GM13977 (cell line): Measurements from ENCODE around the gene CFAP161.

ENCODE experiments used
- DNase-seq: peaks from one replicate; pipeline ENCODE4 v3.0.0; 2012; ENCODE audit warnings: low spot score
- CTCF ChIP-seq: IDR thresholded peaks from 2 replicates; pipeline ENCODE4 v1.5.1; 2012; ENCODE audit warnings: mild to moderate bottlenecking, control low read depth; ENCODE audit not compliant: insufficient read depth; ENCODE audit errors: extremely low read depth, missing control alignments
- in situ Hi-C: fragments of 300-500 bp; cut with MboI; formaldehyde crosslinking; loops from one replicate; pipeline ENCODE4 v1.12.0; 2022; ENCODE audit warnings: low sequenced_read_pairs, low pct_unique_long_range_greater_than_20kb, mixed read lengths, inconsistent platforms; ENCODE audit not compliant: unreplicated experiment

Gene CFAP161

DNA sequence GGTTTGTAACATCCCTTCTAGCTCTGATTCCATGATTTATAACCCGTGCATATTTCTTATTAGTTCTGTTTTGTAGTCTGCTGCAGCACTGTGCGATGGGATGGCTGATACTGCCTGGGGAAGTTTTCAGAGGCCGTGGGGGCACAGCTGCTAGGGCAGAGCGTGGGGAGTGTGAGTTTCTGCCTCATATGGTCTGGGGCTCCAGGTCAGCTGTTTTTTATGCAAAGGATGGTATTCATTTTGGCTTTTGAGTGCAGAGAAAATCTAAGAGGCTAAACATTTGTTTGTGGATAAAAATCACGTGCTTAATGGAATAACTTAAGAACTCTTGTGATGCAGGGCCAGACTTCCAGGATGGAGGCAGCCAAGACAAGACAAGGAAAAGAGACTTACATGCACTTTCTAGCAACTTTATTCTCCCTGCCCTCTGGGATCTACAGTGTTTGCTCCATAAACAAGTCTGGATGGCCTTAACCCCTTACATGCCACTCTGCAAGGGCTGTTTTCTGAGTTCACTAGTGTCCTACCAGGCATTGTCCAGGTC, 45.5 kb upstream of the CFAP161 start:
- in situ Hi-C loops: no loop called here

DNA sequence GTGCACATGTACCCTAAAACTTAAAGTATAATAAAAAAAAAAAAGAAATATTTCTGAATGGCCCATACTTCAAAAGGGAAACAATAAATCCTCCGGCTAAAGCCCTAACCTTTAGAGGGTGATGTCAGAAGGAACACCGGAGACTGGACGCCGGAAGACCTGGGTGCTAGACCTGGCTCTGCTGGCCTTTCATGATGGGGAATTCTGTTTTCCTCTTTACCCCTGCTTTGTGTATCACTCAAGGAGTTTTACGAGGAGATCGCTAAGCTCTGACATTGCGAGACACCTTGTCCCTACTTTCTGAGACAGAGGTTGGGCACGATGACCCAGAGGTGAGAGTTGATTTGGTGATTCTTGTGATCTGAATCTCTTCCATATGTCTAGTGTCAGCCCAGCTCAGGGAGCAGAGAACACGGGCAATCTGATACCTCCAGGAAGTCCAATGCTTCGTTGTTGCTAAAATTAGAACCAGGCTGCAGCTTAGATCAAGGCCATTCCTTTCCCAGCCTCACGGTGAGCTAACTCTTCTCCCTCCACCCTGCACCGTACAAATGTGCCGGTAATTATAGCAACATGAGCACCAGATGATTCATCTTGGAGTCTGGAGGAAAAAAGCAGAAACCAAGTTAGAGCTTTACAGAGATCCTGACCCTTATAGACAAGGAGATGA, 42.0 kb upstream of the CFAP161 start:
- DNase-seq: no peak
- in situ Hi-C loops: no loop called here
- no peak for TF ChIP-seq CTCF

More for the DNA sequence above, 45.5 kb upstream of the CFAP161 start:
- DNase-seq: no peak
- no peak for TF ChIP-seq CTCF

- no peak for TF ChIP-seq CTCF
These were observed 41.5 kb upstream of the CFAP161 start for GRCh38 chr15:81092559-81092902.

DNA sequence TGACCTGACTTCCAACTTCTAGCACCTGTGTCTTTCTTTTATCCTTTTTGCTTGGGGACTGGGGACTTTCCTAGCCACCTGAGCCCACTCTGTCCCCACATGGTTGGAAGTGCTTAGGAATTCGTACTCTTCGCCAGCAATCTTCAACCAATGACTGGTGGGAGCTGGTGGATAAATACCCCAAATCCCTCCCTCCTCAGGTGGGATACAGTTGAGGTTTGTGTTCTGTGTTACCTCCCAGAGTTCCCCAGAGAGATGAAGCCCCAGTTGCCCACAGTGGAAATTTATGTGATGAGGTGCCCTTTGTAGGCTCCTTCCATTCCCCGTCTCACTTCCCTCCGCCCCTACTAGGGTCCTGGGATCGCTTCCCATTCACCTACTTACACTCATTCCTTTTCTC, 40.1 kb upstream of the CFAP161 start:
- no peak for TF ChIP-seq CTCF
- DNase-seq: no peak
- in situ Hi-C loops: no loop called here

More at GRCh38 chr15:81092559-81092902, 41.5 kb upstream of the CFAP161 start:
- in situ Hi-C loops: no loop called here
- no peak for DNase-seq

DNA sequence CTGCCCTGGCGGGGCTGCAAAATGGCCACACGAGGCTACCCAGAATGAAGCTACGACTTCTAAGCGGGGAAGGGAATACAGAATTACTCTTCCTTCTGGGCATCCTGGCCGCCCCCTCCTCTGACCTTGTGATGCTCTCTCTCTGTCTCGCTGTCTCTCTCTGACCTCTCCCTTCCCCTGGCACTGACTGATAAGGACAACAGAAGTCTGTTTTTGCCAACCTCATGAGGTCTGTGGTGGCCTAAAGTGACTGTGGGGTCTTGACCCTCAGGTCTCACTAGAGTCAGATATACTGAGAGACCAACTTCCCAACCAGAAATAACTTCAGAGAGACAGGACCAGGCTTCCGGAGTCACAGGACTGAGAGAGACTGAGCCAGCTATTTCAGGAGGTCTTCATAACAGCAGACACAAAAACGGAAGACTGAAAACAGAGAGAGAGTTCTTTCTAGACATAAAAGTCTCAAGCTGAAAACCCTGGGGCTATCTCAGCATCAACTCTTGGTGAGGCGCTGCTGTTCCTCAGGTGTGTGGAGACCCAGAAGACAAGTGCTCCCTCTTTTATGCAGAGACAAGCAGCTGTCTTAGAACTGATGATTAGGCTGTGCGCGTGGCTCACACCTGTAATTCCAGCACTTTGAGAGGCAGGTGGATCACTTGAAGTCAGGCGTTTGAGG, 38.2 kb upstream of the CFAP161 start:
- TF ChIP-seq CTCF: no peak
- in situ Hi-C loops: no loop called here

GRCh38 chr15:81096398-81096797, 37.7 kb upstream of the CFAP161 start:
- in situ Hi-C loops: no loop called here
- no peak for TF ChIP-seq CTCF
- no peak for DNase-seq

More for the DNA sequence above, 38.2 kb upstream of the CFAP161 start:
- no peak for DNase-seq
